NK-92 (cell line): ENCODE data around the gene BHLHE40.

ENCODE experiments used
- DNase-seq: peaks from one replicate; lab custom pipeline; 2025; ENCODE audit not compliant: unreplicated experiment; lab: John Stamatoyannopoulos, UW

Gene BHLHE40

DNA sequence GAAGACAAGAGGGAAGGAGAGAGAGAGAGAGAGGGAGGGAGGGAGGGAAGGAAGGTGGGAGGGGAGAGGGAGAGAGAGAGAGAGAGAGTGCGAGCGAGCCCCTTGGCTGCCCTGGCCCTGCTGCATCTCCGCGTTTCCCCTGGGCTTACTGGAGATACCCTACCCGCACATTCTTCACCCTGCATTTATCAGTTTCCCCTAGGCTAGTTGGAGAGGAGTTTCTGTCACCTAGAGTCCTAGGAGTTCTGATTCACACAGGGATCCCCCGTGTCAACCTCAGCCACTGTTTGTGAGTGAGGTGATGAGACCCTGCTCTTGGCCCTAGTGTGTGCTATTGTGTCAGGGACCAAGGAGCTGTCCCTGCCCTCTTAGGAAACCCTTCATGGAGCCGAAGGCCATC is 18.7 kb downstream of the BHLHE40 start:
- no peak for DNase-seq

- no peak for DNase-seq
These were observed 20.4 kb downstream of the BHLHE40 start for GRCh38 chr3:4999531-5000184.

DNA sequence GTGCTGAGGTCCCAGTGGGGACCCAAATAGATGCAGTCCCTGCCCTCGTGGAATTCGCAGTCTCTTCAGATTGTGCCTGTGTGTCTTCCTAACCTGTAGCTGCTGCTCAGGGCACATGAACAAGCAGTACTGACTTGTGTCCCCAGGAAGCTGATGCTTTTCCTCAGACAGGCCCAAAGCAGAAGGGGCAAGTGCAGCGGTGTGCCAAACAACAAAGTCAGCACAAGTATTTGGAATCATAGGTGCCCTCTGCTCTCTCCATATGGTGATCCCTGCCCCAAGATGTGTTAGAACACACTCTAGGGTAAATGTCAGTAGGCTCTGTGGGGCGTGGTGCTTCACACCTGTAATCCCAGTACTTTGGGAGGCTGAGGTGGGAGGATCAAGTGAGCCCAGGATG is 21.9 kb downstream of the BHLHE40 start:
- DNase-seq: no peak

DNA sequence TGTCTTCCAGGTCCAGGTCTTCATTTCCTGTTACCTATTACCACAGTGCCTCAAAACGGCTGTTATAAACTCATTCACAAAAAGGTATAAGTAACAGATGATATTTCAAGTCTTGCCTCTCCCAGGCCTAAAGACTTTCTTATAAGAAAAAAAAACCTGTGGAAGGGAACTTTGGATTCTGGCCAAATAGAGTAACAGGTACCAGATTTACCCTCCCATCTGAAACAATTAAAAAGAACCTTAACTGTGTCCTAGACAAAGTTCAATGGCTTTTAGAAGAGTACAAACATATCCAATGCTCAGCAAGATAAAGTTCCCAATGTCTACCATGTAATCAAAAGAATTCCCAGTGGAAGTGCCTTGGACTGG is 22.6 kb downstream of the BHLHE40 start:
- DNase-seq: no peak

DNA sequence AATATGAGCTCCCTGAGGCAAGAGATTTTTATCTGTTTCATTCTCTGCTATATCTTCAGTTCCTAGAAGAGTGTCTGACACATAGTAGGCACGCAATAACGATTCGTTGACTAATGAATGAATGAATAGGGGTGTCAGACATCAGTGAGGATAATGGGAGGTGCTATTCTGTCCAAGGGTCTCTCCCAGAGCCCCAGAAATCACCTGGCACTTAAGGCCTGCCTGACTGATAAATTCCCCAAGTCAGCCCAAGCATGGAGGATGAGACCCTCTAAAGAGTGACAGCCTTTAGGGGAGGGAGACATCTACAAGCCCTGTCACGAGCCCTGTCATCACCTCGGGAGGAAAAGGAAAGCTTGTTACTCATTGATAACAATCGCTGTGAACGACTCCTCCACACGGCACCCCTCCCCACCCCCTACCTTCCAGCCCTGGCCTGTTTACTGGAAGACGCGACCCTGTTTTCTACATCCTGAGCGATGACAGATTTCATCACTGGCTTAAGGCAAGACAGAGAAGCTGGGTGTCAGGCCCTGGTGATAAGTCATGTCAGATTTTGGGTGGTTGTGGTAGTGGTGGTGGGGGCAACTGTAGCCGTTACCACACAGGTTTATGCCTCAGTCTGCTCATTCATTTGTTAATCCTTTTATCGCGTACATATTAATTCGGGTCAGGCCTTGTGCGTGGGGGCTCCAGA is 23.1 kb downstream of the BHLHE40 start:
- DNase-seq: no peak

- no peak for DNase-seq
These were observed 23.6 kb downstream of the BHLHE40 start for GRCh38 chr3:5002871-5003247.

- DNase-seq: no peak
These were observed 25.3 kb downstream of the BHLHE40 start for GRCh38 chr3:5004319-5005152.

- DNase-seq: no peak
These were observed 26.1 kb downstream of the BHLHE40 start for GRCh38 chr3:5005367-5005766.

DNA sequence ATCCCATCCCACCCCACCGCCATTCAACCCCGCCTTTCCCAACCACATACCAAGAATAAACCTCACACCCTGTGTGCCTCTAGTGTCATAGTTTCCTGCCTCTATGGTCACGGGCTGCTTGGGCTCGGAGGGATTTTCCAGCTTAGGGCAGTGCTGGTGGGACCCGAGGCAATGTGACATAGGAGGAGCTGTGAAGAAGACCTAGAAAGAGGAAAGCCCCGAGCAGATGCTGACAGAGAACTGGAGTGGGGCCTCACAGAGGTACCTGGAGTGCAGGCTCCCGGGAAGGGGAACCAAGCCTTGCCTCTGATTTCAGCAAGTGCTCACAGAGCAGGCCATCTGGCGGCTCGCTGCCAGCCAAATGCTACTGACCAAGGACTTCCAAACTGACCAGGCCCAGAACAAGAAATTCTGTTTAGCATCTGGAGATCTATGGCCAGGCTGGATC is 27.5 kb downstream of the BHLHE40 start:
- no peak for DNase-seq

- no peak for DNase-seq
These were observed 28.6 kb downstream of the BHLHE40 start for GRCh38 chr3:5007873-5008272.

DNA sequence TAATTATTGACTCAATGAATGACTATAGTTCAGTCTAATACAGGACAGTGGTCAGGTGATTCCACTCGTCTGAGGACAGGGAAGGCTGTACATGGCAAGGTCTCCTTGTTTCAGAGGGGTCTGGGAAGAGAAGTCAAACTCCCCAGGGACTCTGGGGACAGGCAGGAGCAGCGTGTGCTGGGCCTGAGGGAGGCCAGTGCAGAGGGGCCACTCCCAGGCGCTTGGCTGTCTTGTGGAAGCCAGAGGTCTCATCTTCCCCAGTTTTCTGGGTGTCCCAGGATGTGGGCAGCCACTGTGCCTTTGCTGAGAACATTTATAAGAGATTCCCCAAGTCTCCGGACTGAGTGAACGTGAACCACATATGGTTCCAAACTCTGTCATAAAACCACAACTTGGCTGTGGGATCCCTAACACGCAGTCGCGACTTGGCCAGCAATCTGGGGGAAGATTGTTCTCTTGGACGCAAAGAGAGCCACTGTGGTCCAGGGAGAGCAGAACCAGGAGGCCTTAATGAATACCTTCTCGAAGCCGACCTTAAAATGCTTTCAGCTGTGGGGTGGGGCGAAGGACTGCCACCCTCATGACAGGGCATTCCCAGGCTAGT is 30.4 kb downstream of the BHLHE40 start:
- DNase-seq: no peak

DNA sequence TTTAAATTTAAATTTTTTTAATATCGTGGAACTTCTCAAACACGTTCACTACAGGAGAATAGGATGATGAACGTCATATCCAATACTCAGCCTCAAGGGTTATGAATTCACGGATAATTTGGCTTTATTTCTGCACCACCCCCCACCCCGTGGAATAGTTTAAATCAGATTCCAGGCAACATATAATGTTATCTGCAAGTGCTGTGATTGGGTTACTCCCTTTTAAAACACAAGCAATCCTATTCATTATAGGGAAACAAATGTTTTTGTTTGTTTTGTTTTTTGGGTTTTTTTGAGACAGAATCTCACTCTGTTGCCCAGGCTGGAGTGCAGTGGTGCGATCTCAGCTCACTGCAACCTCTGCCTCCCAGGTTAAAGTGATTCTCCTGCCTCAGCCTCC is 30.9 kb downstream of the BHLHE40 start:
- DNase-seq: no peak

GRCh38 chr3:5010706-5011554 is 31.7 kb downstream of the BHLHE40 start:
- DNase-seq: no peak

DNA sequence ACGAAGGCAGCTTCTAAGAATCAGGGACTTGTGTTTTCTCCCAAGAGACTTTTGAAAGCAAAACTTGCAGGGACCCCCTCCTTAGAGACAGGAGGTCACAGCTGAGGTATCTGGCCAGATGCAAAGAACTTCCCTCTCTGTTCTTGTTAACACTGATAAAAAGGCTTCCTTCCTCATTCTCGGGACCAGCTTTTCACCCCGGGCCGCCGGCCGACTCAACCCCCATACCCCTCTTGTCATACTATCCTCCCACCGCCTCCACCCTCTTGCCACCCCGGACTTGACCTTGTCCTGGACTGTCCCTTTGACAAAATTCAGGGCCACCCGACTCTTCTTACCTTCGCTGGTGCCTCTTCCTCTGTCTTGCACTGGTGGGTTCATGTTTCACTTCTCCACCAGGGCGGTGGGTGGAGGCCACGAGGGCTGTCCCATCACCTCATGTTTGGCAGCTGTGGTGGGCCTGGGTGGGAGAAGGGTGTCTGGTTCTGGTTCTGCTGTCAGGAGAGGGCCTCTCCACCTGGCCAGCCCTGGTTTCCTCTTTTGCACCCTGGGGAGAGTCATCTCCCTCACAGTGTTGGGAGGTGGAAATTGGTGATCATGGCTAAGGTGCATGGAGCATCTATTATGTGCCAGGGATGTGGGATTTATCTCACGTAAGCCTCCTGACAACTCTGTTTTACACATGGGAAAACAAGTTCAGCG is 32.5 kb downstream of the BHLHE40 start:
- DNase-seq: no peak

- DNase-seq: no peak
These were observed 33.1 kb downstream of the BHLHE40 start for GRCh38 chr3:5012367-5012766.

- no peak for DNase-seq
These were observed 34.0 kb downstream of the BHLHE40 start for GRCh38 chr3:5013021-5013906.

DNA sequence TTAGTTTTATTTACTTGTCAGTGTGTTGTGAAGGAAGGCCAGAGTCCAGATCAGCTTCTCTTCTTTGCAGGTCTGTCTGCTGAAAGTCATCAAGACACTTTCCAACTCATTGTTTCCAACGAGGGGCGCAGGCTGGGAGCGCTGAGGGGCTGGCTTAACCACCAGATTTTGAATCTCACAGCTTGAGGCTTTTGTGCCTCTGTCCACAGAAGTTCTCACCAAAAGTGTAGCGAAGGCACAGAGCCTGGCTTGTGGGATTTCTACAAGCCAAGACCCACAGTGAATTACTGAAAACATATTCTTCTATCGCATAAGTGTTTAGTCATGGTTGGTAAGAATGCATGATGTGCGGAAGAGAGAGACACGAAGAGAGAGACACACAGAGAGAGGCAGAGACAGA is 35.2 kb downstream of the BHLHE40 start:
- no peak for DNase-seq

- no peak for DNase-seq
These were observed 35.8 kb downstream of the BHLHE40 start for GRCh38 chr3:5015056-5015455.
